CD1c-positive myeloid dendritic cell (primary cell): Measurements from ENCODE around the gene ABCC4.

Source experiments
- DNase-seq: peaks from one replicate; pipeline ENCODE4 v3.0.0-alpha.2; 2016; ENCODE audit errors: extremely low spot score

The ABCC4 gene

GRCh38 chr13:95156208-95156607 is 145.0 kb downstream of the ABCC4 start:
- no peak for DNase-seq

- no peak for DNase-seq
Observed at GRCh38 chr13:95155504-95155903, 145.7 kb downstream of the ABCC4 start.

DNA sequence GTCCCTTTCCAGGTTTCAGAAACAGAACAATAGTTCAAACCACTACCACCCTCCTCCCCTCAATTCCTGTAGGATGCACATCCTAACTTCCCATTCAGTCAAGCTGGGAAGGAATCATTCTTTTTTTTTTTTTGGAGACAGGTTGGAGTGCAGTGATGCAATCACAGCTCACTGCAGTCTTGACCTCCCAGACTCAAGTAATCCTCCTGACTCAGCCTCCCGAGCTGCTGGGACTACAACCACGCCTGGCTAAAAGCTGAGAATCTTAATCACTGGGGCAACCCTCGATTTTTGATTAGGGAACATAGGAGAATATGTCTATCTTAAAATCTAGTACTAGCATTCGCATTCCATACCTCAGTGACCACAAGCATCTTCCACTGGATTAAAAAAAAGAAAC is 146.2 kb downstream of the ABCC4 start:
- no peak for DNase-seq

DNA sequence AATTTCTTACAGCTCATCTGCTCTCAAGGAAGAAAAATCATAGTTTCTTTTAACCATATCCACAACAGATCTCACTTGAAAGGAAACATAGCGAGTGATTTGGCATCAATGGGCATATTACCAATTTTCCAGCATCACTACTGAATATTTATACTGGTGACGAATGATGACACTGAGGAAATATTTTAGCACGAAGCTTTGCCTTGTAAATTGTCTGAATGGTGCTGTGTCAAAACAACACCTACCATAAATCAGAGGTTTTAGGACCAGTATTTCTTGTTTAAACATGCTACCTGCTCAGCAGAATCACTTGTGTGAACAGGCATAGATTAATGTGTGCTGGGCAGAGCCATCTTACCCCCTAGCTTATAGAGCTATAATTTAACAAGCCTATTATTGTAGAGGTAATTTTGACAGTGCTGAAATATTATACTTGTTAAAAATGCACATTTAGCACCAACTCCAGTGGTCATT is 146.8 kb downstream of the ABCC4 start:
- no peak for DNase-seq

DNA sequence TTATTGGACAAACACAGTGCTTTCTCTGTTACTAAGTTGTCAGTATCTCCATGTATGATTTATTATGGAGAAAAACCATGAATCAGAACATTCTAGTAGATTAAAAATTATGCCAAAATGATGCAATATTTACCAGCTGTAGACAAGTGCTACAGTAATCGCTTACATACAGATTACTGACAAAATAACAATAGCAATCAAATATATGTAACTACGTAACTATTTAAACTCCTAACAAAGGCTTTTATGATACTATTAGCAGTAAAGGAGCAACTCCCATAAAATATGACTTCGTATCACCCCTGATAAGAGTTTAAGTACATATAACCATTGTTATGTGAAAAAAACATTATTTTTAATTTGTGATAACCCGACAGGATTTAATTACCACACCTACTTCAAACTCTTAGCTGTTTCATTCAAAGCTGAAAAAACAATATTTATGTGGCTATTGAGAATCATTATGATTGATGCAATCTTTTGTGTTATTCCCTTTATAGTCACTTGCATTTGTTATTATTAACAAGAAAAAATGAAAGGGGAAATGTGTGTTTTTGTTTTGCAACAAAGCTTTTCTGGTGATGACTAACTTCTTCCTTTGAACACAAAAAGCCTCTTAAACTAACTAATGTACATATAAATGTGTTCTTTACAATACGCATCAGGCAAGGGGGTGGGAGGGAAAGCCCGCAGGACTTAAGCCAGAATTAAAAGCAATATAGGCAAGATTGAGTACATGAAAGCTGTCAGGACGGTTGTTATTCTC is 147.4 kb downstream of the ABCC4 start:
- peak; percentile 67 for DNase-seq

DNA sequence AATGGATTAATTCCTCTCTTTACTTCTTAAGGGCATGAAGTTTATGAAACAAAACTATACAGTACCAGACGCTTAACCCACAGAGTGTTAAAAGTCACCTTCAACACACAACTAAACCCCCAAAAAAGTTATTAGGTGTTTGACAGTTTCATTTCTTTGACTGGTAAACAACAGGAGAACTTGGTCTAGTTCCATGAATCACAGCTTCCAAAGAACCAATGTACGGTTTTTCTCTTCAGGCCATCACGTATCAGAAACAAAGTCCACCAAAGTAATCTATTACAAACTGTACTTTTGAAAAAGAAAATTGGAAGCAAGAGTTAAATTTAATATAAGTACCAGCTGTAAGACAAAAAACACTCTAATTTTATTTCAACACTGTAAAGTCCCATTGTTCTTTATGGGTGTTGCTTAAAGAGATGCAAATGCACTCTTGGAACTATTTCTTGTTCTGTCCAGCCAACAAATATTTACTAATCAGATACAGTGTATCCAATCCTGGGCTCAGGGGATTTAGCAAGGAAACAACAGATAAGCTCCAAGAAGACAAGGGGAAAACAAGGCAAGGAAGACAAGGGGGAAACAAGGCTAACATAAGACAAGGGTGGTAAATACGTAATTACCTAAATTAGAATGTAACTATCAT is 149.2 kb downstream of the ABCC4 start:
- DNase-seq, result no peak

GRCh38 chr13:95150555-95150954 is 150.7 kb downstream of the ABCC4 start:
- DNase-seq, result no peak

DNA sequence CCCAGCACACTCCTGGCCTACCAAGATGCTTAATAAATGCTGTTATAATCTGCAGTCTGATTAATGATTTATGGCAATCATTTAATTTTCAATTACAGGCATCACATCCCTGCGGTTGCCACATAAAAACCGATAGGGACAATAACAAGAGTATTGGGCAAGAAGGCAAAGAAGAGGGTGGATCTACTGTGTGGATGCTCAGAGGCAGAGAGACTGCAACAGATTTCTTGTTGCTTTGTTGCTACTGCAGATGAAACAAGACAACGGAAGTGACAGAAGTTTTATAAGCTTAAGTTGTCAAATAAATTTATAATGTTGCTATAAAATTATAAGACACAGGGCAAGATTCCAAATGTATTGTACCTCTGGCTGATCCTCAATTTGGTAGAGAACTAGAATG is 154.8 kb downstream of the ABCC4 start:
- no peak for DNase-seq

GRCh38 chr13:95145587-95145986 is 155.7 kb downstream of the ABCC4 start:
- no peak for DNase-seq

- DNase-seq, result no peak
Observed at GRCh38 chr13:95140502-95140901, 160.7 kb downstream of the ABCC4 start.

- no peak for DNase-seq
Observed at GRCh38 chr13:95138876-95139585, 162.2 kb downstream of the ABCC4 start.

DNA sequence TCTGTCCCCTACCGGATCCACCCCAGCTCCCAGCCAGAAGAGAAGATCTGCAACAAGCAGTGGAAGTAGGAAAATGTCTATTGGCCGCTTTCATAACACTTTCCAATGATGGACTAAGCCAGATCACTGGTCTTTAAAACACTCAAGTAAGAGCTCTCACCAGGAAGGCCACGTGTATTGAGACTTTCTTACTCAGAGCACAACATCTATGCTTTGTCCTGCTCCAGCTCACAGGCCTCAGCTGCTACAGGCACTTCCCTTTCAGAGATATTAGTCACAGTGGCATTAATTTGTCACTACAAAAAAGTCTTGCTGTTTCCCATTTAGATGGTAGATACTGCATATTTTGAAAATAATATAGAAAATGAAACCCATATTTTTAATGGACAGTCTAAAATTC is 164.2 kb downstream of the ABCC4 start:
- DNase-seq, result peak; percentile 40

DNA sequence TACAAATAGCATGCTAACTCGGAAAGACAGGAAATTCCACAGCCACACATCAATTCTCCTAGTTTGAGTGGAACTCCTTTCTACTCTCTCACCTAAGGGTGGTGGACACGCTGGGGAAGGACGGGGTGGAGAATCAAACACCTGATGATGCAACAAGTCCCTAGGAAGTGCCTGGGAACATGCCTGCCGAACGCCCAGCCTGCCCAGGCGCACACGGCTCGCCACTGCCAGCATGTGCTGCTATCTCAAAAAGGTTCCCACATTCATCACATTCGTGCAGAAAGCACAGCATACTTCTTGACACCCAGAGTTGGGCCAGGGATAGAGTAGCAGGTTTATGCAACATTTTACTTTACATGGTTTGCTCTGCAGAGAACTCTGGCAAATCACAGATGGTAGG is 164.6 kb downstream of the ABCC4 start:
- DNase-seq, result no peak

GRCh38 chr13:95133498-95133897 is 167.8 kb downstream of the ABCC4 start:
- DNase-seq, result no peak

DNA sequence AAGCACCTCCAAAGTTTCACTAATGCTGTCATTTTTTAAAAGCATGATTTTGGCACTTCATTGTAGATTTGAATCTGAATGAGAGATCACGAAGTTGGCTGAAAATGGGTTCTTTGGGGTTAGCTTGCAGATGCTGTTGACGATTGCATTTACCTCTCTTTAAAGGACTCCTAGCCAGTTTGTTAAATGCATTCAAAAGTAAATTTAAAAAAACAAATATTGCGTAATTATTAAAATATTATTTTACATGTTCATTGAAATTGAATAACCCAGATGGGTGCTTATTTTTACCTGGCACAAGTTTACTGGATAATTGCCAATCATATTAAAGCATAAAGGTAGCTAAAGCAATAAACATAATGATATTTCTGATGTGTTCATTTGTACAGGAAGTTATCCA is 172.2 kb downstream of the ABCC4 start:
- DNase-seq, result no peak

- no peak for DNase-seq
Observed at GRCh38 chr13:95128045-95128643, 173.1 kb downstream of the ABCC4 start.

GRCh38 chr13:95124959-95125358 is 176.3 kb downstream of the ABCC4 start:
- DNase-seq, result no peak

- no peak for DNase-seq
Observed at GRCh38 chr13:95123726-95124125, 177.5 kb downstream of the ABCC4 start.

DNA sequence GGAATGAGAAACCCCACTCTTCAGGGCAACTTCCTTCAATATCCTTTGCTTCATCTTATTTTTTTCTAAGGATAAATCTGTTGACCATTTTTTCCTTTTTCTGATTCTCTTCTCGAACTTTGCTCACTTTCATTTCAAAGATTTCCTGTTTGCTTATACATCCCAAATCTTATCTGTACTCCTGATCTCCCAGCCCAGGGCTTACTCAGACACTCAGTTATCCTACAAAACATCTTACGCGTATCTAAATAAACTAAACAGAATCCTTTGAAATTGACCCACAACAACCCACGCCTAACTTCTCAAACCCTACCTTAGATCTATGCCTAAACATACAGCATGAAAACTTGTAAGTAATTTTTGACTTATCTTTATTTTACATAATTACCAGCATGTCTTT is 179.2 kb downstream of the ABCC4 start:
- no peak for DNase-seq

GRCh38 chr13:95121516-95121915 is 179.7 kb downstream of the ABCC4 start:
- DNase-seq, result no peak

DNA sequence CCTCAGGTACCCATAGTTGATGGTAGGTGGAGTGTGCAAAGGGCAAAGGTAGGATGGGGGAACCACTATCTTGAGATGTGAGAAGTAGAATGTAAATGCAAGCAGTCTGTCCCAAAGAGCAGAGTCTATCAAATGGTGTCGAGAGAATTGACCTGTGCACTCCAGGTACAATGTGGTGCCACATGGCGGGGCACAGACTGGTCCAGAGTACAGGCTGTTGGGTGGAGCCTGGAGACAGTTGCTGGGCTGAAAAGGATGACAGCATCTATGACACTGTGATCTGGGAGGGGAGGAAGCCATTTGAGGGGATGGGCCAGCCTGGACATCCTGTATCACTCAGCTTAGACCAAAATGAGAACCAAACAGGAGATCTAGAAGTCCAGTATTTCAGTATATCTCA is 180.6 kb downstream of the ABCC4 start:
- no peak for DNase-seq

DNA sequence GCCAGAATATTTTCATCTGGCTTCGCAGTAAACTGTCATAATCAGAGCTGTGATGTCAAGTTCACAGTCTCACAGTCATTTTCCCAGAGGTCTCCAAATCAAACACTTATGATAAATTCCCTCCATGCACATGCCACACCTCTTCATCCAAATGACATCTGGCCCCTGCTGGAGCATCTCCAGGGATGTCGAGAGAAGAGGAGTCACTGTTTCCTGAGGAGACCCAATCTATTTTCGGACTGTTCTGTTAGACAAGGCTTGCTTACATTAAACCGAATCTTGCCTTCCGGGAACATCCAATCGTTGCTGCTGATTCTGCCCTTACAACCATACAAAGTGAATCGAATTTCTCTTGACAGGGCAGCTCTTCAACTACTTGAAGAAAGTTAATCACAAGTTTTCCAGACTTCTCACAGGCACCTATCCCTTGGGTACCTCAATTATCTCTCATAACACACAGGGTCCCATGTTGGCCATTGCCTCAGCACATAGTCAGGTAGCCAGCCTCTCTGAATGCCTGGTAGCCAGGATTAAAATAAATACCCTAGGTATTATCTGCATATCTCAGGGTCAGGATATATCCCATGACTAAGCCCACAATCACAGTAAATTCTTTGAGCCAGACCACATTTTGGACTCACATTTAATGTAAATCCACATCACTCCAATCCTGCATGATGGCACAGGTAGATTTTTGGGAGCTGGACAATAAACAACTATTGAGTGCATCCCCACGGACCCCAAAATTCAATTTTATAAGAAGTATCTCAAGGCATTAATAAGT is 182.5 kb downstream of the ABCC4 start:
- DNase-seq, result no peak
